PC-3 (cell line): ENCODE measurements around the gene ADAMTS6.

ENCODE experiments used
- EZH2 ChIP-seq: fragments of 300-600 bp; sonication (generic); IDR thresholded peaks from one replicate; pipeline ENCODE4 v1.6.1; 2017; ENCODE audit warnings: antibody characterized with exemption, mild to moderate bottlenecking, low read length; ENCODE audit not compliant: unreplicated experiment
- EZH2phosphoT487 ChIP-seq: fragments of 300-600 bp; sonication (generic); IDR thresholded peaks from 2 replicates; pipeline ENCODE4 v1.6.1; 2018; ENCODE audit warnings: mild to moderate bottlenecking, antibody characterized with exemption, low read length, borderline replicate concordance

GRCh38 chr5:65334077-65334476 is 147.6 kb downstream of the ADAMTS6 start:
- TF ChIP-seq EZH2phosphoT487 (no peak), EZH2 (no peak)
